Measurements from ENCODE around the gene CHEK2. TPM values are rescaled to one million over a fixed set of nuclear protein-coding genes. Genes with fewer than 3 reads are reported as not detected.

CHEK2 gene
- total RNA-seq = 10 to 100 TPM; 27.0 to 40.1 TPM

GRCh38 chr22:28741785-28742561, at the start of gene CHEK2, which contains the start of gene HSCB:
Gene CHEK2 (minus strand): TSS chr22:28741820. CDS start chr22:28734721, 7,099 bp downstream.
Gene HSCB (plus strand): TSS chr22:28742039. CDS start chr22:28742096, 57 bp downstream.
- ATAC-seq (replicated peaks) = peak; percentile 96
- no peaks in the 10 kb centered on the region for H3K27me3 Mint-ChIP-seq
- no peaks in the 10 kb centered on the region for H3K9me3 Mint-ChIP-seq
- H3K36me3 Mint-ChIP-seq (ENCODE audit: low read depth) = peaks cover 50% of the 10 kb centered on the region
- peak within 1 kb of the TSS; percentile 90 for H3K4me3 Mint-ChIP-seq
- peaks cover 15% of the 10 kb centered on the region for H3K4me1 Mint-ChIP-seq
- peak within 1 kb of the TSS; percentile 87 for H3K27ac Mint-ChIP-seq

- ATAC-seq (replicated peaks) = no peak
- Mint-ChIP-seq H3K4me1 (peaks cover 23% of the 10 kb centered on the region), H3K9me3 (no peaks in the 10 kb centered on the region), H3K27me3 (no peaks in the 10 kb centered on the region), H3K4me3 (no peak overlapping the region), H3K27ac (no peak overlapping the region), H3K36me3 (ENCODE audit: low read depth) (peaks cover 85% of the 10 kb centered on the region)
Measured at GRCh38 chr22:28791124-28791523, 49.5 kb upstream of the CHEK2 start.

GRCh38 chr22:28788601-28789000, 47.0 kb upstream of the CHEK2 start:
- H3K4me1 Mint-ChIP-seq = peaks cover 6% of the 10 kb centered on the region
- H3K27ac Mint-ChIP-seq = no peak overlapping the region
- H3K4me3 Mint-ChIP-seq = no peak overlapping the region
- no peak for ATAC-seq (replicated peaks)
- H3K27me3 Mint-ChIP-seq = no peaks in the 10 kb centered on the region
- no peaks in the 10 kb centered on the region for H3K9me3 Mint-ChIP-seq
- H3K36me3 Mint-ChIP-seq (ENCODE audit: low read depth) = peaks cover 85% of the 10 kb centered on the region

GRCh38 chr22:28783786-28784671, 42.4 kb upstream of the CHEK2 start:
- Mint-ChIP-seq H3K36me3 (ENCODE audit: low read depth) (peaks cover 95% of the 10 kb centered on the region), H3K9me3 (no peaks in the 10 kb centered on the region), H3K4me3 (no peak overlapping the region), H3K27ac (peak overlapping the region; percentile 12), H3K4me1 (no peaks in the 10 kb centered on the region), H3K27me3 (no peaks in the 10 kb centered on the region)
- ATAC-seq (replicated peaks) = no peak

GRCh38 chr22:28780296-28780695, 38.7 kb upstream of the CHEK2 start:
- H3K9me3 Mint-ChIP-seq = no peaks in the 10 kb centered on the region
- peaks cover 95% of the 10 kb centered on the region for H3K36me3 Mint-ChIP-seq (ENCODE audit: low read depth)
- H3K27ac Mint-ChIP-seq = no peak overlapping the region
- ATAC-seq (replicated peaks) = peak; percentile 21
- no peak overlapping the region for H3K4me3 Mint-ChIP-seq
- peaks cover 5% of the 10 kb centered on the region for H3K4me1 Mint-ChIP-seq
- no peaks in the 10 kb centered on the region for H3K27me3 Mint-ChIP-seq

- Mint-ChIP-seq H3K4me3 (no peak overlapping the region), H3K9me3 (no peaks in the 10 kb centered on the region), H3K4me1 (peaks cover 7% of the 10 kb centered on the region), H3K27me3 (no peaks in the 10 kb centered on the region), H3K36me3 (ENCODE audit: low read depth) (peaks cover 95% of the 10 kb centered on the region), H3K27ac (no peak overlapping the region)
- ATAC-seq (replicated peaks) = no peak
Measured at GRCh38 chr22:28779833-28780232, 38.2 kb upstream of the CHEK2 start.

- Mint-ChIP-seq H3K27ac (no peak overlapping the region), H3K27me3 (no peaks in the 10 kb centered on the region), H3K4me3 (peak overlapping the region; percentile 66), H3K36me3 (ENCODE audit: low read depth) (peaks cover 60% of the 10 kb centered on the region), H3K9me3 (no peaks in the 10 kb centered on the region), H3K4me1 (peaks cover 12% of the 10 kb centered on the region)
- ATAC-seq (replicated peaks) = no peak
Measured at GRCh38 chr22:28774378-28774777, 32.8 kb upstream of the CHEK2 start.

- Mint-ChIP-seq H3K27ac (peak overlapping the region; percentile 93), H3K9me3 (no peaks in the 10 kb centered on the region), H3K4me3 (peak overlapping the region; percentile 87), H3K36me3 (ENCODE audit: low read depth) (peaks cover 52% of the 10 kb centered on the region), H3K27me3 (no peaks in the 10 kb centered on the region), H3K4me1 (peaks cover 12% of the 10 kb centered on the region)
- ATAC-seq (replicated peaks) = peak; percentile 79
Measured at GRCh38 chr22:28773461-28773867, 31.8 kb upstream of the CHEK2 start.

GRCh38 chr22:28772633-28773460, 31.2 kb upstream of the CHEK2 start, which contains the start of gene CCDC117:
Gene CCDC117 (plus strand): TSS chr22:28772695. CDS start chr22:28772850, 155 bp downstream.
- H3K4me3 Mint-ChIP-seq = peak within 1 kb of the TSS; percentile 87
- H3K27ac Mint-ChIP-seq = peak within 1 kb of the TSS; percentile 93
- H3K4me1 Mint-ChIP-seq = peaks cover 12% of the 10 kb centered on the region
- no peaks in the 10 kb centered on the region for H3K27me3 Mint-ChIP-seq
- H3K9me3 Mint-ChIP-seq = no peaks in the 10 kb centered on the region
- peak; percentile 85 for ATAC-seq (replicated peaks)
- H3K36me3 Mint-ChIP-seq (ENCODE audit: low read depth) = peaks cover 46% of the 10 kb centered on the region

- no peaks in the 10 kb centered on the region for H3K27me3 Mint-ChIP-seq
- no peak overlapping the region for H3K4me3 Mint-ChIP-seq
- no peak for ATAC-seq (replicated peaks)
- peaks cover 12% of the 10 kb centered on the region for H3K4me1 Mint-ChIP-seq
- H3K36me3 Mint-ChIP-seq (ENCODE audit: low read depth) = peaks cover 31% of the 10 kb centered on the region
- H3K9me3 Mint-ChIP-seq = no peaks in the 10 kb centered on the region
- H3K27ac Mint-ChIP-seq = no peak overlapping the region
Measured at GRCh38 chr22:28771195-28771791, 29.7 kb upstream of the CHEK2 start.

- Mint-ChIP-seq H3K27me3 (no peaks in the 10 kb centered on the region), H3K9me3 (no peaks in the 10 kb centered on the region), H3K4me3 (no peak overlapping the region), H3K36me3 (ENCODE audit: low read depth) (peaks cover 13% of the 10 kb centered on the region), H3K27ac (no peak overlapping the region), H3K4me1 (peaks cover 1% of the 10 kb centered on the region)
- ATAC-seq (replicated peaks) = no peak
Measured at GRCh38 chr22:28769394-28770085, 27.9 kb upstream of the CHEK2 start.

GRCh38 chr22:28768701-28769393, 27.2 kb upstream of the CHEK2 start:
- Mint-ChIP-seq H3K4me3 (no peak overlapping the region), H3K4me1 (no peaks in the 10 kb centered on the region)

GRCh38 chr22:28766628-28767027, 25.0 kb upstream of the CHEK2 start:
- H3K27ac Mint-ChIP-seq = no peak overlapping the region
- no peaks in the 10 kb centered on the region for H3K36me3 Mint-ChIP-seq (ENCODE audit: low read depth)
- ATAC-seq (replicated peaks) = no peak
- no peaks in the 10 kb centered on the region for H3K4me1 Mint-ChIP-seq
- no peaks in the 10 kb centered on the region for H3K9me3 Mint-ChIP-seq
- H3K27me3 Mint-ChIP-seq = no peaks in the 10 kb centered on the region
- H3K4me3 Mint-ChIP-seq = no peak overlapping the region

More at GRCh38 chr22:28768701-28769393, 27.2 kb upstream of the CHEK2 start:
- Mint-ChIP-seq H3K9me3 (no peaks in the 10 kb centered on the region), H3K27me3 (no peaks in the 10 kb centered on the region), H3K27ac (no peak overlapping the region), H3K36me3 (ENCODE audit: low read depth) (peaks cover 7% of the 10 kb centered on the region)
- ATAC-seq (replicated peaks) = no peak

Data from activated T-helper 17 cell treated with anti-CD3 and anti-CD28 coated beads, Interleukin-2, amount 50 U/mL, for 72 hours (primary cell).